IMR-90 (cell line): ENCODE measurements around the gene FAM8A1. TPM values are rescaled to one million over a fixed set of nuclear protein-coding genes. Genes with fewer than 3 reads are reported as not detected.

Experiments
- ATAC-seq: fragments of 200-7000 bp; cut with Tn5 transposase; 2 replicates; pipeline ENCODE4 v1.9.1; 2020; ENCODE audit warnings: low read depth, mild to moderate bottlenecking, moderate library complexity
- BruUV-seq: library from RNA; stranded (reverse); fragments of 400-500 nt; replicated peaks from 2 replicates; lab custom pipeline; 2021; lab: Mats Ljungman, UMichigan
- CTCF ChIA-PET: fragments of 300-600 bp; formaldehyde crosslinking; extraction: SDS; loops from one replicate; lab custom pipeline; 2021; ENCODE audit warnings: antibody characterized with exemption; lab: Yijun Ruan, JAX
- POLR2A ChIA-PET: fragments of 300-600 bp; sonication (Branson Sonifier 250); formaldehyde crosslinking; loops from one replicate; lab custom pipeline; 2022; ENCODE audit warnings: antibody characterized with exemption; ENCODE audit not compliant: unreplicated experiment; lab: Charles Lee
- DNase-seq: peaks from one replicate; pipeline ENCODE4 v3.0.0; 2013
- H2AFZ ChIP-seq: replicated peaks from 2 replicates; pipeline ENCODE3; 2013; ENCODE audit warnings: low read length, mild to moderate bottlenecking; ENCODE audit not compliant: poor library complexity
- H2AK5ac ChIP-seq: 2 replicates; pipeline ENCODE4 v1.6.1; 2013; ENCODE audit warnings: low read depth, low read length, inconsistent platforms
- H2AK9ac ChIP-seq: replicated peaks from 2 replicates; pipeline ENCODE3; 2013; ENCODE audit warnings: mild to moderate bottlenecking, low read depth, low read length, moderate library complexity; ENCODE audit not compliant: poor library complexity
- H2BK120ac ChIP-seq: 2 replicates; pipeline ENCODE4 v1.6.1; 2013; ENCODE audit warnings: low read depth, low read length, inconsistent platforms
- H2BK15ac ChIP-seq: 3 replicates; pipeline ENCODE4 v1.6.1; 2013; ENCODE audit warnings: low read depth, low read length, inconsistent platforms
- H2BK20ac ChIP-seq: 2 replicates; pipeline ENCODE4 v1.6.1; 2013; ENCODE audit warnings: low read depth, mild to moderate bottlenecking, inconsistent platforms, low read length, moderate library complexity
- H2BK5ac ChIP-seq: 2 replicates; pipeline ENCODE4 v1.6.1; 2013; ENCODE audit warnings: mild to moderate bottlenecking, low read depth, low read length, inconsistent platforms; ENCODE audit not compliant: poor library complexity, severe bottlenecking
- H3K14ac ChIP-seq: replicated peaks from 2 replicates; pipeline ENCODE4 v1.6.1; 2013; ENCODE audit warnings: low read depth, low read length, inconsistent platforms
- H3K18ac ChIP-seq: 2 replicates; pipeline ENCODE4 v1.6.1; 2013; ENCODE audit warnings: low read depth, low read length, control low read depth
- H3K23ac ChIP-seq: 2 replicates; pipeline ENCODE4 v1.6.1; 2013; ENCODE audit warnings: low read depth, low read length, inconsistent platforms
- H3K27ac ChIP-seq: 2 replicates; pipeline ENCODE4 v1.5.1; 2013; ENCODE audit warnings: mild to moderate bottlenecking, control low read depth, low read length; ENCODE audit not compliant: insufficient read depth
- H3K27me3 ChIP-seq: 2 replicates; pipeline ENCODE4 v1.6.1; 2013; ENCODE audit warnings: low read length; ENCODE audit not compliant: control insufficient read depth, insufficient read depth
- H3K36me3 ChIP-seq: 2 replicates; pipeline ENCODE4 v1.6.1; 2013; ENCODE audit warnings: low read length, mixed read lengths; ENCODE audit not compliant: control insufficient read depth, insufficient read depth
- H3K4ac ChIP-seq: 2 replicates; pipeline ENCODE4 v1.6.1; 2013; ENCODE audit warnings: low read depth, low read length, inconsistent platforms
- H3K4me1 ChIP-seq: 2 replicates; pipeline ENCODE4 v1.6.1; 2013; ENCODE audit warnings: low read length, mixed read lengths; ENCODE audit not compliant: control insufficient read depth, insufficient read depth
- H3K4me2 ChIP-seq: 2 replicates; pipeline ENCODE4 v1.6.1; 2013; ENCODE audit warnings: low read depth, mild to moderate bottlenecking, control low read depth, low read length, moderate library complexity
- H3K4me3 ChIP-seq: 2 replicates; pipeline ENCODE4 v1.5.1; 2013; ENCODE audit warnings: low read depth, mild to moderate bottlenecking, control low read depth, low read length, moderate library complexity; ENCODE audit not compliant: insufficient read depth
- H3K56ac ChIP-seq: 2 replicates; pipeline ENCODE4 v1.6.1; 2013; ENCODE audit warnings: low read length, inconsistent platforms; ENCODE audit not compliant: insufficient read depth; ENCODE audit errors: extremely low read depth
- H3K79me1 ChIP-seq, 2 experiments: 2 replicates each; pipeline ENCODE4 v1.6.1; 2013; ENCODE audit warnings: low read length in 2 of 2, inconsistent platforms in 1 of 2, low read depth in 1 of 2
- H3K9ac ChIP-seq: 2 replicates; pipeline ENCODE4 v1.6.1; 2013; ENCODE audit warnings: low read depth, low read length, control low read depth
- H3K9me1 ChIP-seq: 2 replicates; pipeline ENCODE4 v1.6.1; 2013; ENCODE audit warnings: low read length, inconsistent platforms; ENCODE audit not compliant: insufficient read depth
- H3K9me3 ChIP-seq: 2 replicates; pipeline ENCODE4 v1.6.1; 2013; ENCODE audit warnings: low read length; ENCODE audit not compliant: control insufficient read depth, insufficient read depth
- H4K20me1 ChIP-seq: 2 replicates; pipeline ENCODE4 v1.6.1; 2013; ENCODE audit warnings: low read length, inconsistent platforms; ENCODE audit not compliant: insufficient read depth
- H4K5ac ChIP-seq: 2 replicates; pipeline ENCODE4 v1.6.1; 2013; ENCODE audit warnings: mild to moderate bottlenecking, low read depth, low read length, control low read depth
- H4K8ac ChIP-seq, 2 experiments: 2 replicates each; pipeline ENCODE4 v1.6.1; 2013; ENCODE audit warnings: low read depth in 2 of 2, low read length in 2 of 2, control low read depth in 1 of 2, inconsistent platforms in 1 of 2
- H4K91ac ChIP-seq: 2 replicates; pipeline ENCODE4 v1.6.1; 2013; ENCODE audit warnings: low read depth, low read length, inconsistent platforms; ENCODE audit not compliant: insufficient read depth
- CEBPB ChIP-seq: IDR thresholded peaks from 2 replicates; pipeline ENCODE4 v1.6.1; 2012; ENCODE audit warnings: low read depth, low read length, improper control_type of control experiment
- CHD1 ChIP-seq: IDR thresholded peaks from 2 replicates; pipeline ENCODE4 v1.6.1; 2012; ENCODE audit warnings: low read depth, low read length, improper control_type of control experiment
- CTCF ChIP-seq: conservative IDR thresholded peaks from 2 replicates; pipeline ENCODE4 v1.5.1; 2012; ENCODE audit warnings: mild to moderate bottlenecking, low read depth, low read length, improper control_type of control experiment
- ELK1 ChIP-seq: fragments of 150-350 bp; IDR thresholded peaks from 2 replicates; pipeline ENCODE4 v1.6.1; 2016; ENCODE audit warnings: low read depth, mild to moderate bottlenecking, low read length, moderate library complexity, borderline replicate concordance
- MAFK ChIP-seq: IDR thresholded peaks from 2 replicates; pipeline ENCODE4 v1.6.1; 2012; ENCODE audit warnings: low read depth, low read length, improper control_type of control experiment
- MAZ ChIP-seq: IDR thresholded peaks from 2 replicates; pipeline ENCODE4 v1.6.1; 2012; ENCODE audit warnings: low read depth, mild to moderate bottlenecking, low read length, improper control_type of control experiment, moderate library complexity, borderline replicate concordance
- MXI1 ChIP-seq: IDR thresholded peaks from 2 replicates; pipeline ENCODE4 v1.6.1; 2012; ENCODE audit warnings: low read depth, mild to moderate bottlenecking, low read length, moderate library complexity, borderline replicate concordance
- NFE2L2 ChIP-seq: fragments of 150-350 bp; IDR thresholded peaks from 2 replicates; pipeline ENCODE4 v1.6.1; 2016; ENCODE audit warnings: low read depth, mild to moderate bottlenecking, low read length
- POLR2A ChIP-seq: IDR thresholded peaks from 2 replicates; pipeline ENCODE4 v1.6.1; 2012; ENCODE audit warnings: mild to moderate bottlenecking, low read depth, low read length
- RAD21 ChIP-seq: IDR thresholded peaks from 2 replicates; pipeline ENCODE4 v1.6.1; 2012; ENCODE audit warnings: low read length, improper control_type of control experiment
- RCOR1 ChIP-seq: IDR thresholded peaks from 2 replicates; pipeline ENCODE4 v1.6.1; 2012; ENCODE audit warnings: mild to moderate bottlenecking, low read length, improper control_type of control experiment; ENCODE audit not compliant: insufficient replicate concordance
- RFX5 ChIP-seq: IDR thresholded peaks from 2 replicates; pipeline ENCODE4 v1.8.0; 2012; ENCODE audit warnings: low read depth, mild to moderate bottlenecking, low read length, moderate library complexity
- USF2 ChIP-seq: fragments of 150-350 bp; IDR thresholded peaks from 2 replicates; pipeline ENCODE4 v1.6.1; 2017; ENCODE audit warnings: mild to moderate bottlenecking, antibody characterized with exemption, low read length, low read depth
- WGBS, 2 experiments: methylation state at CpG; one replicate each; pipeline versions ENCODE4 v1.1.5 to v1.1.7; 2013; ENCODE audit warnings: missing lambda C conversion rate in 2 of 2; ENCODE audit not compliant: insufficient read length in 1 of 2; ENCODE audit errors: extremely low coverage in 2 of 2; 5-methylcytosine and 5-hydroxymethylcytosine counted together
- dilution Hi-C: fragments of 300-500 bp; cut with HindIII; formaldehyde crosslinking; loops from one replicate; pipeline ENCODE4 v1.14.3; 2018; ENCODE audit warnings: low sequenced_read_pairs; ENCODE audit not compliant: unreplicated experiment
- in situ Hi-C: fragments of 300-500 bp; cut with MboI; formaldehyde crosslinking; loops from 3 replicates; pipeline ENCODE4 v1.14.3; 2019; ENCODE audit warnings: low sequenced_read_pairs, inconsistent platforms, mixed read lengths
- intact Hi-C: fragments of 100-400 bp; cut with micrococcal nuclease; formaldehyde crosslinking; loops from 2 replicates; pipeline ENCODE4 v1.10.0; 2022
- polyA plus RNA-seq, 3 experiments: library from polyadenylated mRNA; depleted of rRNA; stranded (reverse); fragments of >200 nt; gene quantifications; 2 replicates each; pipeline ENCODE4 v1.2.3, GENCODE V29; 2012; ENCODE audit warnings: low replicate concordance in 1 of 3
- total RNA-seq: library from RNA; depleted of rRNA; stranded (reverse); fragments of >200 nt; gene quantifications from 2 replicates; pipeline ENCODE4 v1.2.3, GENCODE V29; 2012

Gene FAM8A1
- total and polyA plus RNA-seq, 2 of the 4 experiments (the other 2 are of a cell fraction): 8.1 to 8.2 TPM

GRCh38 chr6:17622144-17622543 lies 22.0 kb downstream of the FAM8A1 start:
- ATAC-seq (no peak), DNase-seq (no peak)
- H2AK9ac ChIP-seq: no peak overlapping the region
- H3K4me2 ChIP-seq: no peak overlapping the region
- CTCF ChIA-PET: no interaction called here
- TF ChIP-seq CHD1 (no peak), CEBPB (no peak), RAD21 (no peak), MXI1 (no peak), RFX5 (no peak), MAZ (no peak), POLR2A (no peak), NFE2L2 (no peak), MAFK (no peak), RCOR1 (no peak), USF2 (no peak), ELK1 (no peak), CTCF (no peak)
- BruUV-seq: no TSS peak
- H3K9me1 ChIP-seq: peaks cover 2% of the 10 kb centered on the region
- no peak overlapping the region for H2BK120ac ChIP-seq
- peaks cover 28 to 47% of the 10 kb centered on the region in 2 experiments for H3K79me1 ChIP-seq
- in situ Hi-C loops (loop anchor here (10.0 kb wide), 1 partner anchor 153 kb away; no protein-coding TSS in a partner anchor), intact Hi-C loops (no loop called here), dilution Hi-C loops (no loop called here)
- no peak overlapping the region for H4K8ac ChIP-seq
- peaks cover 31% of the 10 kb centered on the region for H3K36me3 ChIP-seq
- no peak overlapping the region for H3K56ac ChIP-seq
- H3K4ac ChIP-seq: no peak overlapping the region
- no peak overlapping the region for H4K5ac ChIP-seq
- no peaks in the 10 kb centered on the region for H3K9me3 ChIP-seq
- no peaks in the 10 kb centered on the region for H3K27me3 ChIP-seq
- H3K4me1 ChIP-seq: no peaks in the 10 kb centered on the region
- no peak overlapping the region for H3K14ac ChIP-seq
- H2BK20ac ChIP-seq: no peak overlapping the region
- H2AK5ac ChIP-seq: no peak overlapping the region
- H2BK15ac ChIP-seq: no peak overlapping the region
- H3K27ac ChIP-seq: no peak overlapping the region
- no peak overlapping the region for H2AFZ ChIP-seq
- no peak overlapping the region for H3K23ac ChIP-seq
- POLR2A ChIA-PET: no interaction called here
- no peak overlapping the region for H2BK5ac ChIP-seq
- H4K91ac ChIP-seq: no peak overlapping the region
- H3K18ac ChIP-seq: no peak overlapping the region
- H3K4me3 ChIP-seq: no peak overlapping the region
- H3K9ac ChIP-seq: no peak overlapping the region
- H4K20me1 ChIP-seq: 0 out of 2 replicates have a peak, but pooled peaks cover 2% of the 10 kb centered on the region
- WGBS, 2 experiments: no CpG with 5 or more reads among the region's 5 CpGs
